Activated T-cell treated with anti-CD3 and anti-CD28 coated beads, Interleukin-2, amount 50 U/mL, for 24 hours (primary cell): ENCODE results near the gene SH3D19.

ENCODE experiments used
- DNase-seq: peaks from one replicate; pipeline ENCODE4 v3.0.0-alpha.2; 2020
- H3K27ac Mint-ChIP-seq: 2 replicates; pipeline ENCODE4 v1.8.0; 2020; ENCODE audit warnings: mild to moderate bottlenecking, mixed read lengths
- H3K27me3 Mint-ChIP-seq: 2 replicates; pipeline ENCODE4 v1.8.0; 2020; ENCODE audit warnings: mixed read lengths
- H3K36me3 Mint-ChIP-seq: 2 replicates; pipeline ENCODE4 v1.8.0; 2020; ENCODE audit warnings: low read depth, mixed read lengths
- H3K4me1 Mint-ChIP-seq: 2 replicates; pipeline ENCODE4 v1.8.0; 2020; ENCODE audit warnings: low read depth, mixed read lengths
- H3K4me3 Mint-ChIP-seq: 2 replicates; pipeline ENCODE4 v1.8.0; 2020; ENCODE audit warnings: mild to moderate bottlenecking, moderate library complexity, mixed read lengths
- H3K9me3 Mint-ChIP-seq: 2 replicates; pipeline ENCODE4 v1.8.0; 2020; ENCODE audit warnings: mixed read lengths

The SH3D19 gene

GRCh38 chr4:151133311-151133710 is 192.1 kb downstream of the SH3D19 start:
- no peaks in the 10 kb centered on the region for H3K4me1 Mint-ChIP-seq
- H3K4me3 Mint-ChIP-seq, result no peak overlapping the region
- H3K27ac Mint-ChIP-seq, result no peak overlapping the region
- DNase-seq, result no peak
- H3K9me3 Mint-ChIP-seq, result no peaks in the 10 kb centered on the region
- no peaks in the 10 kb centered on the region for H3K36me3 Mint-ChIP-seq
- no peaks in the 10 kb centered on the region for H3K27me3 Mint-ChIP-seq

DNA sequence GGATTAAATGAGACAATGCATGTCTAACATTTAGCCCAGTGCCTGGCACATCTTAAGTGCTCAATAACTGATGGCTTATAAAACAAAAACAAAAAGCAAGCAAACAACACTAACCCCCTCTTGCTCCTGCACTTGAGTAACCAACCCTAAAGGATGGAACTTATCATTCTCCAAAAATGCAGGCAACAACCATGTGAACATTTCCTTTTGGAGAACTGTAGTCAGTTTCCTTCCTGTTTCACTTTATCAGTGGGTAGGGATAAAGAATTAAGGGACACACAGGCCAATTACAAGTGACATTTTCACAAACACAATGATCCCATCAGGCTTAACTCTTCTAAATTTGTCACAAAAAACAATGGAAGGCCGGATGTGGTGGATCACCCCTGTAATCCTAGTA is 195.6 kb downstream of the SH3D19 start:
- Mint-ChIP-seq H3K27me3 (no peaks in the 10 kb centered on the region), H3K9me3 (no peaks in the 10 kb centered on the region), H3K36me3 (no peaks in the 10 kb centered on the region), H3K27ac (no peak overlapping the region), H3K4me3 (no peak overlapping the region), H3K4me1 (no peaks in the 10 kb centered on the region)
- DNase-seq, result no peak

- no peak for DNase-seq
- Mint-ChIP-seq H3K4me3 (no peak overlapping the region), H3K27me3 (no peaks in the 10 kb centered on the region), H3K9me3 (no peaks in the 10 kb centered on the region), H3K4me1 (peaks cover 7% of the 10 kb centered on the region), H3K27ac (no peak overlapping the region), H3K36me3 (peaks cover 28% of the 10 kb centered on the region)
These were observed 207.9 kb downstream of the SH3D19 start for GRCh38 chr4:151117371-151117962.

DNA sequence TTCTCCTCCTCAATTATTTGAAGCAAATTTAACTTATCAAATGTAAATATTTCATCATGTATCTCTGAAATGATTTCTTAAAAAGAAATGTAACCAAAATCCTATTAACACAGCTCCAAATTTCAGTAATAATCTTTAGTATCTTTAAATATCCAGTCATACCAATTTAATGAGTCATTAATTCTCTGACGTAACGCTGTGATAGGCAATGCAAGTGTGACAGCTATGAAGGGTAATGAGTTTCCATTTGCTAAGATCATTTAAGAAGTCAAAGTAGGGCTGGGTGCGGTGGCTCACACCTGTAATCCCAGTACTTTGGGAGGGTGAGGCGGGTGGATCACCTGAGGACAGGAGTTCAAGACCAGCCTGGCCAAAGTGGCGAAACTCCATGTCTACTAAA is 210.4 kb downstream of the SH3D19 start:
- no peak for DNase-seq
- peaks cover 3% of the 10 kb centered on the region for H3K4me1 Mint-ChIP-seq
- peak overlapping the region; percentile 16 for H3K27ac Mint-ChIP-seq
- H3K27me3 Mint-ChIP-seq, result no peaks in the 10 kb centered on the region
- H3K36me3 Mint-ChIP-seq, result peaks cover 48% of the 10 kb centered on the region
- no peak overlapping the region for H3K4me3 Mint-ChIP-seq
- no peaks in the 10 kb centered on the region for H3K9me3 Mint-ChIP-seq

DNA sequence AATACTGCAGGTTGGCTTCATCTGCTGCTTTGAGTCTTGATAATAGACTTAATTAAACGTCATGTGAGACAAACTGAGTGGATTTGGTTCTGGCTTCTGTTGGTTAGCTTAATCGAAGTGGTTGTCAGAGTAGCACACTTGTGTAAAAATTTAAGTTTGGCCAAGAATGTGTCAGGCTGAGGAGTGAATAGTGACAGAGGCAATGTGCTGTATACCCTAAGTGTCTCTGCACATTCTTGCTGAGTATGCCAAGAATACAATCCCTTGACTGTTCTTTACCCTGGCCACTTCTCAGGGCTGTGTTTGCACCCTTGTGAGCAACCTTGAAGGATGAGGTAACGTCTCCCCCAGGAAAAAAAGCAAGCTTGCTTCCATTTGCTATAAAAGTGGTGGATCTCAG is 211.1 kb downstream of the SH3D19 start:
- Mint-ChIP-seq H3K4me1 (peaks cover 3% of the 10 kb centered on the region), H3K4me3 (no peak overlapping the region), H3K27ac (peak overlapping the region; percentile 38), H3K36me3 (peaks cover 53% of the 10 kb centered on the region), H3K9me3 (no peaks in the 10 kb centered on the region), H3K27me3 (no peaks in the 10 kb centered on the region)
- no peak for DNase-seq

DNA sequence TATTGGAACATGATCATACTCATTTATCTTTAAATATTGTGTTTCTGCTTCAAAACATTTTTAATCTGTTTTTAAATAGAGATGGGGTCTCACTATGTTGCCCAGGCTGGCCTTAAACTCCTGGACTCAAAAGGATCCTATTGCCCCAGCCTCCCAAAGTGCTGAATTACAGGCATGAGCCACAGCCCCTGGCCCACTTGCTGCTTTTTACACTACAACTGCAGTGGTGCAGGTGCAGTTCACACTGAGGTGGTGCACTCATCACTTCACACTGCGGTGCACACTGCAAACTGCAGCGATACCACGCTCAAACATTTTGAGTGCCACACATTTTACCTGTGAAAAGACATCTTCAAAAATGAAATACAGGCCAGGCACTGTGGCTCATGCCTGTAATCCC is 215.2 kb downstream of the SH3D19 start:
- Mint-ChIP-seq H3K9me3 (no peaks in the 10 kb centered on the region), H3K27me3 (no peaks in the 10 kb centered on the region), H3K4me3 (no peak overlapping the region), H3K27ac (no peak overlapping the region), H3K36me3 (peaks cover 90% of the 10 kb centered on the region), H3K4me1 (peaks cover 18% of the 10 kb centered on the region)
- DNase-seq, result no peak

DNA sequence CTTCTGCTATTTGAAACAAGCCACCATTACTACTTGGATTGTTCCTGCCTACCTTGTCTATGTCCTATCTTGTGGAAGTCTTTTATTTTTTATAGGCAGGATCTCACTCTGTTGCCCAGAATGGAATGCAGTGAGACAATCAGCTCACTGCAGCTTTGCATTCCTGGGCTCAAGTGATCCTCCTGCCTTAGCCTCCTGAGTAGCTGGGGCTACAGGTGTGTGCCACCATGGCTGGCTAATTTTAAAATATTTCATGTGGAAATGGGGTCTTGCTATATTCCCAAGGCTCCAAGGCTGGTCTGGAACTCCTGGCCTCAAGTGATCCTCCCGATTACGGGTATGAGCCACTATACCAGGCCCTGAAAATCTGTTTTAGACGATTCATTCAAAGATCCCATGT is 218.3 kb downstream of the SH3D19 start:
- H3K27me3 Mint-ChIP-seq, result no peaks in the 10 kb centered on the region
- peaks cover 92% of the 10 kb centered on the region for H3K36me3 Mint-ChIP-seq
- no peak for DNase-seq
- peaks cover 36% of the 10 kb centered on the region for H3K4me1 Mint-ChIP-seq
- H3K27ac Mint-ChIP-seq, result peak overlapping the region; percentile 6
- H3K4me3 Mint-ChIP-seq, result no peak overlapping the region
- H3K9me3 Mint-ChIP-seq, result no peaks in the 10 kb centered on the region

DNA sequence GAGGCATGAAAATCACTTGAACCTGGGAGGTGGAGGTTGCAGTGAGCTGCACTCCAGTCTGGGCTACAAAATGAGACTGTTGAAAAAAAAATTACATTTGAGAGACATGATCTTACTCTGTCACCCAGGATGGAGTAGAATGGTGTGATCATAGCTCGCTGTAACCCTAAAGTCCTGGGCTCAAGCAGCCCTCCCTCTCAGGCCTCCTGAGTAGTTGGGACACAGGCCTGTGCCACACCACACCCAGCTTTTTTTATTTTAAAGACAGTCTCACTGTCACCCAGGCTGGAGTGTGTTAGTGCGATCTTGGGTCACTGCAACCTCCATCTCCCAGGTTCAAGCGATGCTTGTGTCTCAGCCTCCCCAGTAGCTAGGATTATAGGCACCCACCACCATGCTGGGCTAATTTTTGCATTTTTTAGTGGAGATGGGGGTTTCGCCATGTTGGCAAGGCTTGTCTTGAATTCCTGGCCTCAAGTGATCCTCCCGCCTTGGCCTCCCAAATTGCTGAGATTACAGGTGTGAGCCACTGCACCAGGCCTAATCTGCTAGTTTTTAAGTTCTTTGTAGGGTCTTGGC is 219.9 kb downstream of the SH3D19 start:
- no peaks in the 10 kb centered on the region for H3K9me3 Mint-ChIP-seq
- H3K4me1 Mint-ChIP-seq, result peaks cover 39% of the 10 kb centered on the region
- H3K27ac Mint-ChIP-seq, result peak overlapping the region; percentile 69
- H3K36me3 Mint-ChIP-seq, result peaks cover 94% of the 10 kb centered on the region
- no peak for DNase-seq
- H3K4me3 Mint-ChIP-seq, result no peak overlapping the region
- H3K27me3 Mint-ChIP-seq, result no peaks in the 10 kb centered on the region

DNA sequence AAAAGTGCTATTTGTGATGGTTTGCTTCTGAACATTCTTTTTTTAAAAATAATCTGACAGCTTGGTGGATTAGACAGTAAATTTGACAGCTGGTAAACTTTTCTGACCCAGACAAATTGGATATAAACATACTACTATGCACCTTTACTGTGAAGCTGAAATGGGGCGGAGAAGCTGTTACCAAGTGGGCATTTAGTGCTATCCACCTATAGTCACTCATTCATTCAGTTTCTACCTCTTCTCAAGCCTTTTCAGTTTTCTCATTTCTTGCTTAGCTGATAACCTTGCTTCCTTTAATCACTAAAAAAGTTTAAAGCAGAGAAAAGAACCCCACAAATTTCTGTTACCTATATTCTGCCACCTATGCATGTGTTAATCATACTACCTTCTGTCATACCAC is 220.8 kb downstream of the SH3D19 start:
- Mint-ChIP-seq H3K27ac (peak overlapping the region; percentile 100), H3K27me3 (no peaks in the 10 kb centered on the region), H3K36me3 (peaks cover 98% of the 10 kb centered on the region), H3K9me3 (no peaks in the 10 kb centered on the region), H3K4me3 (peak overlapping the region; percentile 35), H3K4me1 (peaks cover 39% of the 10 kb centered on the region)
- no peak for DNase-seq

GRCh38 chr4:151103758-151104157 is 221.6 kb downstream of the SH3D19 start:
- Mint-ChIP-seq H3K27ac (peak overlapping the region; percentile 100), H3K4me1 (peaks cover 45% of the 10 kb centered on the region), H3K27me3 (no peaks in the 10 kb centered on the region), H3K36me3 (peaks cover 92% of the 10 kb centered on the region), H3K9me3 (no peaks in the 10 kb centered on the region), H3K4me3 (peak overlapping the region; percentile 99)
- no peak for DNase-seq

- Mint-ChIP-seq H3K4me3 (peak overlapping the region; percentile 99), H3K36me3 (peaks cover 60% of the 10 kb centered on the region), H3K27ac (peak overlapping the region; percentile 100), H3K4me1 (peaks cover 52% of the 10 kb centered on the region), H3K27me3 (no peaks in the 10 kb centered on the region), H3K9me3 (no peaks in the 10 kb centered on the region)
- DNase-seq, result no peak
These were observed 224.9 kb downstream of the SH3D19 start for GRCh38 chr4:151100531-151100930.

DNA sequence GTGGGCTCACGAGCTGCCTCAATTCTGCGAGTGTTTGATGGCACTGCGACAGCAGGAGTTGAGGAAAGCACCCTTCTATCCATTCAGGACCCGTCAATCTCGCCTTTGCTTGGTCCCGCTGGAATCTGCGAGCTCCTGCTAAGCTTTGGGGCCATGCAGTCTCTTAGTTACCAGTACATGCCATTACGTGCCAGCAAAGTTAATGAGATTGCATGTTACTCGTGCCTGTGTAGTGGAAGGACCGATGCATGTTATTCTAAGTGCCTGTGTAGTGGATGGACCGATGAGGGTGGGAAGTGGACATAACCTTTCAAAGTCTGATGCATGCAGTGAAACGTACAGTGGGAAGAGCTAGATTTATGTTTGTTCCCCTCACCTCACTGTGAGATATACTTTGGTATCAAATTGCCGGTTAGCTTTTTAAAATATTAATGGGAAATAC is 225.4 kb downstream of the SH3D19 start:
- peak overlapping the region; percentile 99 for H3K4me3 Mint-ChIP-seq
- H3K27me3 Mint-ChIP-seq, result no peaks in the 10 kb centered on the region
- peaks cover 57% of the 10 kb centered on the region for H3K36me3 Mint-ChIP-seq
- no peaks in the 10 kb centered on the region for H3K9me3 Mint-ChIP-seq
- no peak for DNase-seq
- peaks cover 53% of the 10 kb centered on the region for H3K4me1 Mint-ChIP-seq
- H3K27ac Mint-ChIP-seq, result peak overlapping the region; percentile 100

GRCh38 chr4:151099229-151099975 is 226.0 kb downstream of the SH3D19 start, which contains the start of gene RPS3A:
TSS of gene RPS3A (plus strand) at chr4:151099628. CDS start at chr4:151099653, 25 bp downstream.
- Mint-ChIP-seq H3K27me3 (no peaks in the 10 kb centered on the region), H3K4me3 (peak within 1 kb of the TSS; percentile 99), H3K9me3 (no peaks in the 10 kb centered on the region), H3K27ac (peak within 1 kb of the TSS; percentile 100), H3K4me1 (peaks cover 50% of the 10 kb centered on the region), H3K36me3 (peaks cover 51% of the 10 kb centered on the region)
- DNase-seq, result peak; percentile 100

DNA sequence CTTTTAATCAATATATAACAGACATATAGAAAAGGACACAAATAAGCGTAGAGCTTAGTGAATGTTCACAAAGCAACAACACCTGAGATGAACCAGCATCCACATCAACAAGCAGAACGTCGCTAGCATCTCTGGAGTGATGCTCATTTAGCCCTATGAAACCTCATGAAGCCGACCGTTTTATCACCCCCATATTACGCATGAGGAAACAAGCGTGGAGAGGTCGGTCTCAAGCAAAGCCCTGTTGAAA is 226.5 kb downstream of the SH3D19 start:
- Mint-ChIP-seq H3K4me3 (peak overlapping the region; percentile 99), H3K9me3 (no peaks in the 10 kb centered on the region), H3K36me3 (peaks cover 46% of the 10 kb centered on the region), H3K27ac (peak overlapping the region; percentile 100), H3K27me3 (peaks cover 3% of the 10 kb centered on the region), H3K4me1 (peaks cover 46% of the 10 kb centered on the region)
- no peak for DNase-seq

DNA sequence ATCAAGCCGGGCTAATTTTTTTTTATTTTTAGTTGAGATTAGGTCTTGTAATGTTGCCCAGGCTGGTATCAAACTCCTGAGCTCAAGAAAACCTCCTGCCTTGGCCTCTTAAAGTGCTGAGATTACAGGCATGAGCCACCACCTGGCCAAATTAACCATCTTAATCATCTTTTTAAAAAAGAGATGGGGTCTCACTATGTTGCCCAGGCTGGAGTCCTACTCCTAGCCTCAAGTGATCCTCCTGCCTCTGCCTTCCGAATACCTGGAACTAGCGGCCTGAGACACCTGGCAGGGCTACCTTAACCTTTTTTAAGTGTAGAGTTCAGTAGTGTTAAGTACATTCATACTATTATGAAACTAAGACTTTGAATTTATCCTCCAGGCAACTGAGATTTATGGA is 227.6 kb downstream of the SH3D19 start:
- Mint-ChIP-seq H3K27me3 (peaks cover 3% of the 10 kb centered on the region), H3K36me3 (peaks cover 34% of the 10 kb centered on the region), H3K27ac (peak overlapping the region; percentile 100), H3K4me1 (peaks cover 39% of the 10 kb centered on the region), H3K9me3 (no peaks in the 10 kb centered on the region), H3K4me3 (peak overlapping the region; percentile 45)
- DNase-seq, result no peak
